ENCODE measurements around the gene GNG8.

The GNG8 gene

DNA sequence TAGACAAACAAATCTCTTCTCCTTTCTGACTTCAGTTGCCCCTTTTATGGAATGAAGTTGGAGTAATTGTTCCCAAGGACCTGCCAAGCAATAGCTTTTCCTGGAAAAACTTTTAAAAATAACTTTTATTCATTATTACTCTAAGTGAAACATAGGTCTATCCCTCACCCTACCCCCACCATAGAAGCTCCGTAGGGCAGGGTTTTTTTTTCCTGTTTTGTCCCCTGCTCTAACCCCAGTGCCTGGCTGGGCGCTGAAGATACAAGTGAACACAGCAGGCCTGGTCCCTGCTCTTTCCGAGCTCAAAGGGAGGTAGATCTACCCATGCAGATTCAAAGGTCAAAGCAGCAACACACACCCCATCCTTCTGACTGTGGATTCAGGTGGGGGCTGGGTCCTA lies 8.7 kb upstream of the GNG8 start:
- TF ChIP-seq CTCF (IDR thresholded peaks at IDR 0.05; ENCODE audit: low read length, missing control alignments): no peak
- no peak overlapping the region for H3K4me3 ChIP-seq (replicated peaks; ENCODE audit: low read depth, low read length)
- DNase-seq (ENCODE audit: low read depth): no peak

GRCh38 chr19:46640656-46641055 lies 4.7 kb upstream of the GNG8 start:
- no peak overlapping the region for H3K4me3 ChIP-seq (replicated peaks; ENCODE audit: low read depth, low read length)
- TF ChIP-seq CTCF (IDR thresholded peaks at IDR 0.05; ENCODE audit: low read length, missing control alignments): no peak

DNA sequence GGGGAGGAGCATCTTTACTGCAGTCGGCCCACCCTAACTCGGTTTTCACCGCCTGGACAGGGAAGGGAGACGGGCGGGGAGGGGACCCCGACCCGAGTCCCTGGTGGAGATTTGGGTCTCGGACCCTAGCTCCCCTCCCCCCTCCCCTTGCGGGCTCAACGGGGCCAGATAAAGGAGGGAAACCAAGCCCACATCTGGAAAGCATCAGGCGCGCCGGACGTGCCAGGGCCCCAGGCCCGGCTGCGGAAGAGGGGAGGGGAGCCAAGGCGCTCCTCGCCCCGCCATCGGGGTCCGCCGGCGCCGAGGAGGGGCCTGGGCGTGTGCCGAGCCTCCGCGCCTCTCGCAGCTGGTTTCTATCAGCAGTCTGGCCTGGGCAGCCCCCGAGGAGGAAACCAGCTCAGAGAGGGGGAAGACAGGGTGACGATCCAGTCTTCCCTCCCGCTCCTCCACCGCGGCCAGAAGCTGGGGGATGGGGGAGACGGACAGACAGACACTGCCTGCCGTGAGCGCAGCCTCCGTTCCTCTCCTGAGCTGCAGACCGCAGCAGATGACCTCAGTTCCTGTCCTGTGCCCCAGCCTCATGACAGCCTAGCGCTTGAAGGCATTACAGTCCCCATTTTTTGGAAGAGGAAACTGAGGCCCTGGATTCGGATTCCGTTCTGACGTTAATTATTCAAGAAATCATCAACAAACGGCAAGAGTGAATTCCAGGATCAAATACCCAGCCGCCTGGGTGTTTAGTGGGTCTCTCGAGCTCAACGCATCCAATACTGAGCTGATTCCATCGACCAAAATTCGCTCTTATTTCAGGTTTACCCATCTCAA lies 3.6 kb upstream of the GNG8 start:
- TF ChIP-seq CTCF (IDR thresholded peaks at IDR 0.05; ENCODE audit: low read length, missing control alignments): no peak
- DNase-seq (ENCODE audit: low read depth): peak; percentile 88
- peak overlapping the region; percentile 59 for H3K4me3 ChIP-seq (replicated peaks; ENCODE audit: low read depth, low read length)

More at GRCh38 chr19:46640656-46641055, 4.7 kb upstream of the GNG8 start:
- no peak for DNase-seq (ENCODE audit: low read depth)

GRCh38 chr19:46637224-46637623 lies 1.2 kb upstream of the GNG8 start:
- DNase-seq (ENCODE audit: low read depth): no peak
- no peak for TF ChIP-seq CTCF (IDR thresholded peaks at IDR 0.05; ENCODE audit: low read length, missing control alignments)
- H3K4me3 ChIP-seq (replicated peaks; ENCODE audit: low read depth, low read length): no peak overlapping the region

DNA sequence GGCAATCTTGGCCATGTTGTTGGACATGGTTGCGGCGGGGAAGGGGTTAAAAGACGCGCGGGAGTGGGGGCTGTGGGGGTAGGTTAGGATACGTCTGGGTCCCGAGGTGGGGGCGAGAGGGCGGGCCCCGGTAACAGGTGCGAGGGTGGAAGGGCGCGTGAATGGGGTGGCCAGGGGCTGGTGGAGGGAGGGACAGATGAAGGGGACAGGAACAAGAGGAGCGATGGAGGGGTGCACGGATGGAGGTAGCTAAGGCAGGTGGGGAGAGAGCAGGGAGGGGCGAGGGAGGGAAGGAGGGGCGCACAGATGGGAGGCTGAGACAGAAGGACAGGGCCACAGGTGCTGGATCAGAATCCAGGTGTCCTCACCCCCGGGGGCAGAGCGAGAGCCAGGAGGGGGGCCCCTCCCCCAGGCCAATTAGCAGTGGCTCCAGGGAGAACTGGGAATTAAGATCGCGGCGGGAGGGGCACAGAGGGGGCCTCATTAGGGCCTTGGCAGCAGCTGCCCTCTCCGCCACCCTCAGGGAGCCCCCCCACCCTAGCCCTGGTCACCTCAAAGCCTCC lies 1.3 kb downstream of the GNG8 start:
- DNase-seq (ENCODE audit: low read depth): no peak
- no peak for TF ChIP-seq CTCF (IDR thresholded peaks at IDR 0.05; ENCODE audit: low read length, missing control alignments)
- peak overlapping the region; percentile 40 for H3K4me3 ChIP-seq (replicated peaks; ENCODE audit: low read depth, low read length)

- peak overlapping the region; percentile 40 for H3K4me3 ChIP-seq (replicated peaks; ENCODE audit: low read depth, low read length)
- DNase-seq (ENCODE audit: low read depth): peak; percentile 87
- no peak for TF ChIP-seq CTCF (IDR thresholded peaks at IDR 0.05; ENCODE audit: low read length, missing control alignments)
Observed at GRCh38 chr19:46634045-46634655, 1.9 kb downstream of the GNG8 start.

Measured in fibroblast of pulmonary artery (primary cell).